Mesothelial cell of epicardium (in vitro differentiated cells): ENCODE data around the gene LSM3. TPM values are rescaled to one million over a fixed set of nuclear protein-coding genes. Genes with fewer than 3 reads are reported as not detected.
A peak's percentile ranks its signal among the peaks of the same experiment; 100 is the strongest.

Experiments
- DNase-seq, 2 experiments: peaks; one replicate each; pipeline ENCODE4 v3.0.0; 2021; ENCODE audit warnings: low spot score in 2 of 2; ENCODE audit not compliant: unreplicated experiment in 2 of 2
- H3K27ac Mint-ChIP-seq: 2 replicates; pipeline ENCODE4 v1.8.0; 2021; ENCODE audit warnings: mixed read lengths
- H3K27me3 Mint-ChIP-seq: 2 replicates; pipeline ENCODE4 v1.8.0; 2021; ENCODE audit warnings: low read depth, mixed read lengths
- H3K36me3 Mint-ChIP-seq: 2 replicates; pipeline ENCODE4 v1.8.0; 2021; ENCODE audit warnings: mixed read lengths
- H3K4me1 Mint-ChIP-seq: 2 replicates; pipeline ENCODE4 v1.8.0; 2021; ENCODE audit warnings: mixed read lengths
- H3K4me3 Mint-ChIP-seq: 2 replicates; pipeline ENCODE4 v1.8.0; 2021; ENCODE audit warnings: mild to moderate bottlenecking, moderate library complexity, mixed read lengths
- H3K9me3 Mint-ChIP-seq: 2 replicates; pipeline ENCODE4 v1.8.0; 2021; ENCODE audit warnings: mixed read lengths
- total RNA-seq: library from RNA; stranded (reverse); gene quantifications from 3 replicates; pipeline ENCODE4 v1.2.1, GENCODE V29; 2021
- TF ChIP-seq, protein P1 (sequence below): fragments of 200-600 bp; sonication (generic); IDR thresholded peaks from one replicate; pipeline ENCODE4 v1.5.0; 2021; ENCODE audit warnings: antibody characterized with exemption; ENCODE audit not compliant: unreplicated experiment

LSM3 gene
- total RNA-seq, 1 donor from 2014 or later = 9.6 TPM

DNA sequence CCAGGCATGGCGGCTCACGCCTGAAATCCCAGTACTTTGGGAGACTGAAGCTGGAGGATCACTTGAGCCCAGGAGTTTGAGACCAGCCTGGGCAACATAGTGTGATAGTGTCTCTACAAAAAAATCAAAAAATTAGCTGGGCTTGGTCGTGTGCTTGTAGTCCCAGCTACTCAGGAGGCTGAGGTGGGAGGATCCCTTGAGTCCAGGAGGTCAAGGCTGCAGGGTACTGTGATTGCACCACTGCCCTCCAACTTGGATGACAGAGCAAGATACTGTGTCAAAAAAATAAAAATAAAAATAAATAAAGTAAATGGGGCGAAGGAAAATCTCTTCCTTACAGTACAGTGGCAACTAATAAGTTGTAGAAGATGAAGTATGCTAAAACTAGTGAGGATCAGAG is 29.6 kb downstream of the LSM3 start:
- TF ChIP-seq, protein P1, sequence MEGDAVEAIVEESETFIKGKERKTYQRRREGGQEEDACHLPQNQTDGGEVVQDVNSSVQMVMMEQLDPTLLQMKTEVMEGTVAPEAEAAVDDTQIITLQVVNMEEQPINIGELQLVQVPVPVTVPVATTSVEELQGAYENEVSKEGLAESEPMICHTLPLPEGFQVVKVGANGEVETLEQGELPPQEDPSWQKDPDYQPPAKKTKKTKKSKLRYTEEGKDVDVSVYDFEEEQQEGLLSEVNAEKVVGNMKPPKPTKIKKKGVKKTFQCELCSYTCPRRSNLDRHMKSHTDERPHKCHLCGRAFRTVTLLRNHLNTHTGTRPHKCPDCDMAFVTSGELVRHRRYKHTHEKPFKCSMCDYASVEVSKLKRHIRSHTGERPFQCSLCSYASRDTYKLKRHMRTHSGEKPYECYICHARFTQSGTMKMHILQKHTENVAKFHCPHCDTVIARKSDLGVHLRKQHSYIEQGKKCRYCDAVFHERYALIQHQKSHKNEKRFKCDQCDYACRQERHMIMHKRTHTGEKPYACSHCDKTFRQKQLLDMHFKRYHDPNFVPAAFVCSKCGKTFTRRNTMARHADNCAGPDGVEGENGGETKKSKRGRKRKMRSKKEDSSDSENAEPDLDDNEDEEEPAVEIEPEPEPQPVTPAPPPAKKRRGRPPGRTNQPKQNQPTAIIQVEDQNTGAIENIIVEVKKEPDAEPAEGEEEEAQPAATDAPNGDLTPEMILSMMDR = no peak
- peaks cover 46% of the 10 kb centered on the region for H3K4me1 Mint-ChIP-seq
- no peak for DNase-seq
- no peaks in the 10 kb centered on the region for H3K36me3 Mint-ChIP-seq
- H3K9me3 Mint-ChIP-seq = no peaks in the 10 kb centered on the region
- no peak overlapping the region for H3K27ac Mint-ChIP-seq
- H3K27me3 Mint-ChIP-seq = no peaks in the 10 kb centered on the region
- H3K4me3 Mint-ChIP-seq = no peak overlapping the region

- DNase-seq = no peak
- Mint-ChIP-seq H3K36me3 (no peaks in the 10 kb centered on the region), H3K27me3 (no peaks in the 10 kb centered on the region), H3K4me1 (peaks cover 41% of the 10 kb centered on the region), H3K4me3 (no peak overlapping the region), H3K9me3 (no peaks in the 10 kb centered on the region), H3K27ac (peak overlapping the region; percentile 18)
- TF ChIP-seq, protein P1 = no peak
These were observed 30.4 kb downstream of the LSM3 start for GRCh38 chr3:14208977-14209394.

GRCh38 chr3:14209581-14210289 is 31.1 kb downstream of the LSM3 start:
- TF ChIP-seq, protein P1 = no peak
- H3K4me3 Mint-ChIP-seq = no peak overlapping the region
- no peaks in the 10 kb centered on the region for H3K9me3 Mint-ChIP-seq
- H3K27me3 Mint-ChIP-seq = no peaks in the 10 kb centered on the region
- H3K36me3 Mint-ChIP-seq = no peaks in the 10 kb centered on the region
- H3K27ac Mint-ChIP-seq = peak overlapping the region; percentile 18
- no peak for DNase-seq
- peaks cover 35% of the 10 kb centered on the region for H3K4me1 Mint-ChIP-seq

GRCh38 chr3:14210290-14210688 is 31.7 kb downstream of the LSM3 start:
- TF ChIP-seq, protein P1 = no peak
- H3K9me3 Mint-ChIP-seq = no peaks in the 10 kb centered on the region
- no peaks in the 10 kb centered on the region for H3K36me3 Mint-ChIP-seq
- no peak for DNase-seq
- H3K27me3 Mint-ChIP-seq = no peaks in the 10 kb centered on the region
- H3K4me1 Mint-ChIP-seq = peaks cover 35% of the 10 kb centered on the region
- no peak overlapping the region for H3K4me3 Mint-ChIP-seq
- peak overlapping the region; percentile 57 for H3K27ac Mint-ChIP-seq

GRCh38 chr3:14210843-14211594 is 32.4 kb downstream of the LSM3 start:
- Mint-ChIP-seq H3K4me3 (no peak overlapping the region), H3K27me3 (no peaks in the 10 kb centered on the region), H3K36me3 (no peaks in the 10 kb centered on the region), H3K9me3 (no peaks in the 10 kb centered on the region), H3K4me1 (peaks cover 35% of the 10 kb centered on the region), H3K27ac (peak overlapping the region; percentile 65)
- TF ChIP-seq, protein P1 = no peak
- no peak for DNase-seq
